Vagina (tissue), 2 donors: Measurements from ENCODE around the gene AHCYL1.
"Not testable (repeated sequence)": the region's sequence is repeated elsewhere in the genome, so short reads cannot be mapped to it uniquely, and the experiment has no call there.

ENCODE experiments used
- POLR2AphosphoS5 ChIP-seq, 2 donors: sonication (generic); formaldehyde crosslinking; IDR thresholded peaks; one replicate each; pipeline ENCODE4 v1.9.0; 2017; ENCODE audit warnings: antibody characterized with exemption in 2 of 2, mild to moderate bottlenecking in 2 of 2, low read depth in 1 of 2; ENCODE audit not compliant: insufficient read depth in 1 of 2
- TF ChIP-seq, protein P1 (sequence below), 3 experiments: fragments of 450-650 bp in 2 of 3; fragments of 200-600 bp in 1 of 3; sonication (generic) in 1 of 3; IDR thresholded peaks; one replicate each; pipeline ENCODE4 v1.5.1; 2017 to 2019; ENCODE audit warnings: antibody characterized with exemption in 3 of 3, mild to moderate bottlenecking in 2 of 3, moderate library complexity in 2 of 3

DNA sequence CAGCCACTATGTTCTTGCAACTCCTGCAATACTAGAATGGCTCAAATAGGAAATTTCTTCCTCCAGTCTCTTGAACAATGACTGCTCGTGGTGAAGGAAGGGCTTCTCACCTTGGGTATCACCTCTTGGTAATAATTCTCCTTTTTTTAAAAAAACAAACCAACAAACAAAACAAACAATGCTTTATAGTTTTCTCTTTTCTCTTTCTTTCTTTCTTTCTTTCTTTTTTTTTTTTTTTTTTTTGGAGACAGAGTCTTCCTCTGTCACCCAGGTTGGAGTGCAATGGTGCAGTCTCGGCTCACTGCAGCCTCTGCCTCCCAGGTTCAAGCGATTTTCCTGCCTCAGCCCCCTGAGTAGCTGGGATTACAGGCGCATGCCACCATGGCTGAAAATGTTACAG is 46.1 kb downstream of the AHCYL1 start:
- TF ChIP-seq, protein P1, sequence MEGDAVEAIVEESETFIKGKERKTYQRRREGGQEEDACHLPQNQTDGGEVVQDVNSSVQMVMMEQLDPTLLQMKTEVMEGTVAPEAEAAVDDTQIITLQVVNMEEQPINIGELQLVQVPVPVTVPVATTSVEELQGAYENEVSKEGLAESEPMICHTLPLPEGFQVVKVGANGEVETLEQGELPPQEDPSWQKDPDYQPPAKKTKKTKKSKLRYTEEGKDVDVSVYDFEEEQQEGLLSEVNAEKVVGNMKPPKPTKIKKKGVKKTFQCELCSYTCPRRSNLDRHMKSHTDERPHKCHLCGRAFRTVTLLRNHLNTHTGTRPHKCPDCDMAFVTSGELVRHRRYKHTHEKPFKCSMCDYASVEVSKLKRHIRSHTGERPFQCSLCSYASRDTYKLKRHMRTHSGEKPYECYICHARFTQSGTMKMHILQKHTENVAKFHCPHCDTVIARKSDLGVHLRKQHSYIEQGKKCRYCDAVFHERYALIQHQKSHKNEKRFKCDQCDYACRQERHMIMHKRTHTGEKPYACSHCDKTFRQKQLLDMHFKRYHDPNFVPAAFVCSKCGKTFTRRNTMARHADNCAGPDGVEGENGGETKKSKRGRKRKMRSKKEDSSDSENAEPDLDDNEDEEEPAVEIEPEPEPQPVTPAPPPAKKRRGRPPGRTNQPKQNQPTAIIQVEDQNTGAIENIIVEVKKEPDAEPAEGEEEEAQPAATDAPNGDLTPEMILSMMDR (IDR thresholded peaks at IDR 0.05), result not testable (repeated sequence)
- not testable (repeated sequence) for TF ChIP-seq POLR2AphosphoS5 (IDR thresholded peaks at IDR 0.05; ENCODE audit: insufficient read depth in 1 of 2, low read depth in 1 of 2)
